ENCODE results near the gene TMEM259.

Gene TMEM259

GRCh38 chr19:966485-967088 is 54.3 kb downstream of the TMEM259 start:
- TF ChIP-seq CREB1 (IDR thresholded peaks at IDR 0.05; ENCODE audit: low read depth), result no peak
- TF ChIP-seq RAD21 (IDR thresholded peaks at IDR 0.05; ENCODE audit: low read depth), result no peak
- no peak for TF ChIP-seq TCF12 (IDR thresholded peaks at IDR 0.05; ENCODE audit: low read depth)
- no peak for TF ChIP-seq NFIC (IDR thresholded peaks at IDR 0.05)
- TF ChIP-seq MAX (IDR thresholded peaks at IDR 0.05), result no peak
- TF ChIP-seq YY1 (IDR thresholded peaks at IDR 0.05; ENCODE audit: low read depth), result no peak
- no peak for TF ChIP-seq TAF1 (IDR thresholded peaks at IDR 0.05; ENCODE audit: low read depth)
- no peak for TF ChIP-seq REST (IDR thresholded peaks at IDR 0.05; ENCODE audit: low read depth)
- TF ChIP-seq TEAD4 (IDR thresholded peaks at IDR 0.05), result no peak

- TF ChIP-seq FOXM1 (IDR thresholded peaks at IDR 0.05; ENCODE audit: borderline replicate concordance, low read depth), result no peak
- TF ChIP-seq EGR1 (IDR thresholded peaks at IDR 0.05), result no peak
- TF ChIP-seq CREB1 (IDR thresholded peaks at IDR 0.05; ENCODE audit: low read depth), result no peak
- TF ChIP-seq CEBPB (IDR thresholded peaks at IDR 0.05), result no peak
- TF ChIP-seq YY1 (IDR thresholded peaks at IDR 0.05; ENCODE audit: low read depth), result no peak
Observed at GRCh38 chr19:964761-965694, 55.9 kb downstream of the TMEM259 start.

- TF ChIP-seq RAD21 (IDR thresholded peaks at IDR 0.05; ENCODE audit: low read depth) (no peak), USF1 (IDR thresholded peaks at IDR 0.05) (no peak), CEBPB (IDR thresholded peaks at IDR 0.05) (no peak), TCF12 (IDR thresholded peaks at IDR 0.05; ENCODE audit: low read depth) (no peak), NFIC (IDR thresholded peaks at IDR 0.05) (no peak), CREB1 (IDR thresholded peaks at IDR 0.05; ENCODE audit: low read depth) (no peak), YY1 (IDR thresholded peaks at IDR 0.05; ENCODE audit: low read depth) (no peak), EGR1 (IDR thresholded peaks at IDR 0.05) (no peak), EP300 (IDR thresholded peaks at IDR 0.05; ENCODE audit: borderline replicate concordance) (no peak), REST (IDR thresholded peaks at IDR 0.05; ENCODE audit: low read depth) (no peak), TAF1 (IDR thresholded peaks at IDR 0.05; ENCODE audit: low read depth) (no peak), FOXM1 (IDR thresholded peaks at IDR 0.05; ENCODE audit: borderline replicate concordance, low read depth) (no peak), TEAD4 (IDR thresholded peaks at IDR 0.05) (no peak), ZBTB7A (IDR thresholded peaks at IDR 0.05; ENCODE audit: low read depth) (no peak), MAX (IDR thresholded peaks at IDR 0.05) (no peak)
Observed at GRCh38 chr19:964116-964520, 56.8 kb downstream of the TMEM259 start.

- TF ChIP-seq MAX (IDR thresholded peaks at IDR 0.05) (no peak), RAD21 (IDR thresholded peaks at IDR 0.05; ENCODE audit: low read depth) (no peak), FOXM1 (IDR thresholded peaks at IDR 0.05; ENCODE audit: borderline replicate concordance, low read depth) (no peak), YY1 (IDR thresholded peaks at IDR 0.05; ENCODE audit: low read depth) (no peak), CEBPB (IDR thresholded peaks at IDR 0.05) (no peak), TEAD4 (IDR thresholded peaks at IDR 0.05) (no peak), NFIC (IDR thresholded peaks at IDR 0.05) (no peak), USF1 (IDR thresholded peaks at IDR 0.05) (no peak), CREB1 (IDR thresholded peaks at IDR 0.05; ENCODE audit: low read depth) (no peak), EP300 (IDR thresholded peaks at IDR 0.05; ENCODE audit: borderline replicate concordance) (no peak)
Observed at GRCh38 chr19:963486-963951, 57.4 kb downstream of the TMEM259 start.

- TF ChIP-seq FOXM1 (IDR thresholded peaks at IDR 0.05; ENCODE audit: borderline replicate concordance, low read depth) (no peak), RAD21 (IDR thresholded peaks at IDR 0.05; ENCODE audit: low read depth) (no peak)
Observed at GRCh38 chr19:962683-963400, 58.1 kb downstream of the TMEM259 start.

Measured in Ishikawa (cell line).